MM.1S (cell line): Measurements from ENCODE around the gene FAM170B.

Experiments used
- DNase-seq: peaks from one replicate; pipeline ENCODE4 v3.0.0-alpha.2; 2015
- H2AFZ ChIP-seq: fragments of 300-600 bp; sonication (generic); 2 replicates; pipeline ENCODE4 v1.6.0; 2016; ENCODE audit warnings: antibody characterized with exemption, low read length
- H3F3A ChIP-seq: fragments of 300-600 bp; sonication (generic); 2 replicates; pipeline ENCODE4 v1.6.1; 2016; ENCODE audit warnings: mild to moderate bottlenecking, antibody characterized with exemption, low read length, moderate library complexity, mixed read lengths; ENCODE audit not compliant: insufficient read depth
- H3K27ac ChIP-seq: fragments of 300-600 bp; sonication (generic); 2 replicates; pipeline ENCODE4 v1.5.1; 2016; ENCODE audit warnings: mild to moderate bottlenecking, low read length
- H3K27me3 ChIP-seq: fragments of 300-600 bp; sonication (generic); replicated peaks from 2 replicates; pipeline ENCODE4 v1.6.0; 2016; ENCODE audit warnings: low read length; ENCODE audit not compliant: insufficient read depth
- H3K36me3 ChIP-seq: fragments of 300-600 bp; sonication (generic); replicated peaks from 2 replicates; pipeline ENCODE4 v1.6.1; 2016; ENCODE audit warnings: mild to moderate bottlenecking, low read length, mixed read lengths; ENCODE audit not compliant: insufficient read depth
- H3K4me1 ChIP-seq: fragments of 300-600 bp; sonication (generic); 2 replicates; pipeline ENCODE4 v1.6.1; 2016; ENCODE audit warnings: low read length, mixed read lengths
- H3K4me2 ChIP-seq: fragments of 300-600 bp; sonication (generic); 2 replicates; pipeline ENCODE4 v1.6.0; 2016; ENCODE audit warnings: low read depth, low read length
- H3K4me3 ChIP-seq: fragments of 300-600 bp; sonication (generic); 2 replicates; pipeline ENCODE4 v1.5.1; 2016; ENCODE audit warnings: low read length, mixed read lengths
- H3K79me2 ChIP-seq: fragments of 300-600 bp; sonication (generic); 2 replicates; pipeline ENCODE4 v1.6.1; 2016; ENCODE audit warnings: mixed run types, low read length, mixed read lengths
- H3K9ac ChIP-seq: fragments of 300-600 bp; sonication (generic); 2 replicates; pipeline ENCODE4 v1.6.1; 2016; ENCODE audit warnings: low read length, mixed read lengths
- H3K9me2 ChIP-seq: fragments of 300-600 bp; sonication (generic); replicated peaks from 2 replicates; pipeline ENCODE4 v1.6.1; 2016; ENCODE audit warnings: mild to moderate bottlenecking, low read length, mixed read lengths; ENCODE audit not compliant: insufficient read depth
- H3K9me3 ChIP-seq: fragments of 300-600 bp; sonication (generic); replicated peaks from 2 replicates; pipeline ENCODE4 v1.6.1; 2016; ENCODE audit warnings: mild to moderate bottlenecking, low read length, mixed read lengths; ENCODE audit not compliant: insufficient read depth
- H4K20me1 ChIP-seq: fragments of 300-600 bp; sonication (generic); 2 replicates; pipeline ENCODE4 v1.6.1; 2016; ENCODE audit warnings: mild to moderate bottlenecking, low read length, moderate library complexity, mixed read lengths; ENCODE audit not compliant: insufficient read depth
- EZH2 ChIP-seq: fragments of 300-600 bp; sonication (generic); optimal IDR thresholded peaks from 2 replicates; pipeline ENCODE3; 2017; ENCODE audit warnings: low read depth, mild to moderate bottlenecking, antibody characterized with exemption, low read length, mixed read lengths
- EZH2phosphoT487 ChIP-seq: fragments of 300-600 bp; sonication (generic); IDR thresholded peaks from 2 replicates; pipeline ENCODE4 v1.6.1; 2018; ENCODE audit warnings: antibody characterized with exemption, low read length
- TF ChIP-seq, protein P1 (sequence below): fragments of 300-600 bp; sonication (generic); IDR thresholded peaks from 2 replicates; pipeline ENCODE4 v1.5.1; 2016; ENCODE audit warnings: antibody characterized with exemption, low read length, mixed read lengths

The FAM170B gene

DNA sequence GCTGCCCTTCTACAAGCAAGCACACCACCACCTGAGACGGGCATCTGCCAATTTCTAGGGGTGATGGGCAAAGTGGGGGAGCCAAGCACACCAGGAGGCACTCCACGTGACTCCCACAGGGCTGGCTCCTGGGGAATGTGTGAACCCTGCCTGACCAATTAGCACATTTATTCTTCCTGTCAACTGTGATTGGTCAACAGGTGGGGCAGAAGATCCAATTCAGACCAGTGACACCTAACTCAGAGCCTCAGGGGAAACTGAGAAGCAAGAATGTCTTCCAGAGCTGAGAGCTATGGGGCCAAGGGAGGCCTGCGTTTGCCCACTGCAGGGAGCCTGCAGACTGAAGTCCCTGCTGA, 38.9 kb upstream of the FAM170B start:
- no peaks in the 10 kb centered on the region for H3K79me2 ChIP-seq
- no peak overlapping the region for H3K4me3 ChIP-seq
- H3K4me1 ChIP-seq, result peaks cover 9% of the 10 kb centered on the region
- no peak overlapping the region for H3K4me2 ChIP-seq
- H4K20me1 ChIP-seq, result no peaks in the 10 kb centered on the region
- TF ChIP-seq EZH2 (no peak), EZH2phosphoT487 (no peak)
- TF ChIP-seq, protein P1, sequence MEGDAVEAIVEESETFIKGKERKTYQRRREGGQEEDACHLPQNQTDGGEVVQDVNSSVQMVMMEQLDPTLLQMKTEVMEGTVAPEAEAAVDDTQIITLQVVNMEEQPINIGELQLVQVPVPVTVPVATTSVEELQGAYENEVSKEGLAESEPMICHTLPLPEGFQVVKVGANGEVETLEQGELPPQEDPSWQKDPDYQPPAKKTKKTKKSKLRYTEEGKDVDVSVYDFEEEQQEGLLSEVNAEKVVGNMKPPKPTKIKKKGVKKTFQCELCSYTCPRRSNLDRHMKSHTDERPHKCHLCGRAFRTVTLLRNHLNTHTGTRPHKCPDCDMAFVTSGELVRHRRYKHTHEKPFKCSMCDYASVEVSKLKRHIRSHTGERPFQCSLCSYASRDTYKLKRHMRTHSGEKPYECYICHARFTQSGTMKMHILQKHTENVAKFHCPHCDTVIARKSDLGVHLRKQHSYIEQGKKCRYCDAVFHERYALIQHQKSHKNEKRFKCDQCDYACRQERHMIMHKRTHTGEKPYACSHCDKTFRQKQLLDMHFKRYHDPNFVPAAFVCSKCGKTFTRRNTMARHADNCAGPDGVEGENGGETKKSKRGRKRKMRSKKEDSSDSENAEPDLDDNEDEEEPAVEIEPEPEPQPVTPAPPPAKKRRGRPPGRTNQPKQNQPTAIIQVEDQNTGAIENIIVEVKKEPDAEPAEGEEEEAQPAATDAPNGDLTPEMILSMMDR, result no peak
- no peak overlapping the region for H3K9ac ChIP-seq
- no peak overlapping the region for H2AFZ ChIP-seq
- no peak overlapping the region for H3K27ac ChIP-seq
- H3K27me3 ChIP-seq, result no peaks in the 10 kb centered on the region
- no peaks in the 10 kb centered on the region for H3K36me3 ChIP-seq
- no peaks in the 10 kb centered on the region for H3F3A ChIP-seq
- H3K9me2 ChIP-seq, result no peaks in the 10 kb centered on the region
- H3K9me3 ChIP-seq, result no peaks in the 10 kb centered on the region
- DNase-seq, result no peak

GRCh38 chr10:49172061-49172776, 38.4 kb upstream of the FAM170B start:
- Histone ChIP-seq H3K4me3 (no peak overlapping the region), H4K20me1 (no peaks in the 10 kb centered on the region), H3K9me2 (no peaks in the 10 kb centered on the region), H3F3A (no peaks in the 10 kb centered on the region), H3K4me2 (no peak overlapping the region), H3K27me3 (no peaks in the 10 kb centered on the region), H3K9ac (no peak overlapping the region), H3K9me3 (no peaks in the 10 kb centered on the region), H3K79me2 (no peaks in the 10 kb centered on the region), H3K27ac (no peak overlapping the region), H2AFZ (no peak overlapping the region), H3K4me1 (peaks cover 4% of the 10 kb centered on the region), H3K36me3 (no peaks in the 10 kb centered on the region)
- DNase-seq, result no peak
- TF ChIP-seq EZH2 (no peak), EZH2phosphoT487 (no peak)
- TF ChIP-seq, protein P1, result no peak

DNA sequence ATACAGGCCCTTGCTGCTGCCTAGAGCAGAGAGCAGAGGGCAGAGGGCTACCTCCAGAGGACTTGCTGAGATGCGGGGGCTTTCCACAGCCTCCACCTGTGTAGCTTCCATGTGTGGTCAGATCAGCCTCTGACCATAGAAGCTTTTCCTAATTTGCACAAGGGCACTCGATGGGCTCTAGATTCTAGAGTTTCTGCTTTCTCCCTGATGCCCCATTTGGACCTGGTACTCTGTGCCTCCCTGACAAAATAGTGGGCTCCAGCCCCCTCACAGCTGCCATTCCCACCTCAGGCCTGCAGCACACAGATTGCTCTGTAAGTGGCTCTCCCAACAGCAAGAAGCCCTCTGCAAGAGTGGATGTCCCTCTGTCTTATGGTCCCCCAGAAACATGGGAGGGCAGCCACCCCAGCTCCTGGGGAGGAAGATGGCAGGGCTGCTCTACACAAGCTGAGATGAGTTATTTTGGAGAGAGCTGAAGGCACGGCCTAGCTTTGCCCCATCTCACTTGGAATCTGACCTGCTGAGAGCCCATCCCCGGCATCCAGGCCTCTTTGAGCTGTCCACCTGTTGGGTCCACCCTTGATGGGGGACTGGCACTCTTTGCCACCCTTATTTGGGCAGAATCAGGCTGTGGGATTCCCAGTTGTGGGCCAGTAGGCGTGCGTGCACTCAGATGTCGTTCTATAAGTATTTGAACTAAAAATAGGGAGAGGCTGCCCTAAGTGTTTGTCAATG, 37.7 kb upstream of the FAM170B start:
- Histone ChIP-seq H3K27me3 (no peaks in the 10 kb centered on the region), H3K27ac (no peak overlapping the region), H3K9ac (no peak overlapping the region), H3K36me3 (no peaks in the 10 kb centered on the region), H3K79me2 (no peaks in the 10 kb centered on the region), H4K20me1 (no peaks in the 10 kb centered on the region), H3K4me1 (no peaks in the 10 kb centered on the region), H3K9me3 (no peaks in the 10 kb centered on the region), H3K4me2 (no peak overlapping the region), H2AFZ (no peak overlapping the region), H3K4me3 (no peak overlapping the region), H3K9me2 (no peaks in the 10 kb centered on the region), H3F3A (no peaks in the 10 kb centered on the region)
- no peak for DNase-seq
- TF ChIP-seq, protein P1, result no peak
- TF ChIP-seq EZH2 (no peak), EZH2phosphoT487 (no peak)
